DOHH2 (cell line): ENCODE data around the gene OR12D3.
"Not testable (repeated sequence)": the region's sequence is repeated elsewhere in the genome, so short reads cannot be mapped to it uniquely, and the experiment has no call there.

Source experiments
- H3F3A ChIP-seq: fragments of 200-600 bp; sonication (generic), shearing (Covaris generic); 2 replicates; pipeline ENCODE4 v1.6.0; 2016; ENCODE audit warnings: antibody characterized with exemption, mild to moderate bottlenecking; ENCODE audit not compliant: control insufficient read depth, insufficient read depth
- H3K27ac ChIP-seq: fragments of 200-600 bp; sonication (generic); 2 replicates; pipeline ENCODE4 v1.5.1; 2014; ENCODE audit warnings: low read depth, mild to moderate bottlenecking, low read length, moderate library complexity
- H3K27me3 ChIP-seq: fragments of 200-600 bp; sonication (generic); 2 replicates; pipeline ENCODE4 v1.6.1; 2014; ENCODE audit warnings: mild to moderate bottlenecking, low read length, mixed read lengths; ENCODE audit not compliant: control insufficient read depth
- H3K36me3 ChIP-seq: fragments of 200-600 bp; sonication (generic); 2 replicates; pipeline ENCODE4 v1.6.1; 2014; ENCODE audit warnings: mild to moderate bottlenecking, low read length, moderate library complexity, mixed read lengths; ENCODE audit not compliant: control insufficient read depth
- H3K4me1 ChIP-seq: fragments of 200-600 bp; sonication (generic); 2 replicates; pipeline ENCODE4 v1.6.1; 2014; ENCODE audit warnings: mild to moderate bottlenecking, low read length, mixed read lengths; ENCODE audit not compliant: control insufficient read depth
- H3K4me2 ChIP-seq: fragments of 200-600 bp; sonication (generic); 2 replicates; pipeline ENCODE4 v1.6.0; 2014; ENCODE audit warnings: mild to moderate bottlenecking, low read length, moderate library complexity
- H3K4me3 ChIP-seq: fragments of 200-600 bp; sonication (generic); 2 replicates; pipeline ENCODE4 v1.5.1; 2014; ENCODE audit warnings: mild to moderate bottlenecking, low read length, mixed read lengths
- H3K79me2 ChIP-seq: fragments of 200-600 bp; sonication (generic); 2 replicates; pipeline ENCODE4 v1.6.1; 2014; ENCODE audit warnings: mild to moderate bottlenecking, low read length, mixed read lengths; ENCODE audit not compliant: control insufficient read depth
- H3K9me2 ChIP-seq: fragments of 200-600 bp; sonication (generic); replicated peaks from 2 replicates; pipeline ENCODE4 v1.6.1; 2014; ENCODE audit warnings: mild to moderate bottlenecking, low read length, mixed read lengths; ENCODE audit not compliant: control insufficient read depth
- H3K9me3 ChIP-seq: fragments of 200-600 bp; sonication (generic); 2 replicates; pipeline ENCODE4 v1.6.1; 2014; ENCODE audit warnings: antibody characterized with exemption, low read length, mixed read lengths; ENCODE audit not compliant: control insufficient read depth, insufficient read depth
- H4K20me1 ChIP-seq: fragments of 200-600 bp; sonication (generic); 2 replicates; pipeline ENCODE4 v1.6.0; 2014; ENCODE audit warnings: low read depth, mild to moderate bottlenecking, antibody characterized with exemption, low read length, moderate library complexity; ENCODE audit not compliant: control insufficient read depth, insufficient read depth
- CTCF ChIP-seq: fragments of 200-600 bp; sonication (generic); IDR thresholded peaks from one replicate; pipeline ENCODE4 v1.5.1; 2014; ENCODE audit warnings: antibody characterized with exemption, mild to moderate bottlenecking, low read depth, low read length; ENCODE audit not compliant: poor library complexity, severe bottlenecking
- EZH2phosphoT487 ChIP-seq: fragments of 200-600 bp; sonication (generic); IDR thresholded peaks from 2 replicates; pipeline ENCODE4 v1.6.1; 2017; ENCODE audit warnings: borderline replicate concordance, mild to moderate bottlenecking, antibody characterized with exemption, low read length, moderate library complexity, mixed read lengths

The OR12D3 gene

DNA sequence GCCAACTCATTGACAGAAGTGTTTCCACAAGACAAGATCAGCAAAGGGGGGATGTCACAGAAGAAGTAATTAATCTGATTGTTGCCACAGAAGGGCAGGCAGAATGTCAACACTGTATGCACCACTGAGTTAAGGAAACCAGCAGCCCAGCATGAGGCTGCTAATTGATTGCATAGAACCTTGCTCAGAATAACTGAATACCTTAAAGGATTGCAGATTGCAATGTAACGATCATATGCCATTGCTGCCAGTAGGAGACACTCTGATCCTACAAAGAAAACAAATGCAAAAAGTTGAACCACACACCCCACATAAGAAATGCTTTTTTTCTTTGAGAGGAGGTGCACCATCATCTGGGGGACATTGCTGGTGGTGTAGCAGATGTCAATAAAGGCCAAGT, 19.5 kb downstream of the OR12D3 start:
- Histone ChIP-seq H4K20me1 (no peaks in the 10 kb centered on the region), H3K27ac (no peak overlapping the region), H3K4me3 (no peak overlapping the region), H3K4me1 (no peaks in the 10 kb centered on the region), H3K4me2 (no peak overlapping the region), H3K9me2 (no peaks in the 10 kb centered on the region), H3K9me3 (no peaks in the 10 kb centered on the region), H3K27me3 (no peaks in the 10 kb centered on the region), H3F3A (no peaks in the 10 kb centered on the region), H3K36me3 (no peaks in the 10 kb centered on the region), H3K79me2 (no peaks in the 10 kb centered on the region)
- no peak for TF ChIP-seq EZH2phosphoT487
- TF ChIP-seq CTCF: no peak

DNA sequence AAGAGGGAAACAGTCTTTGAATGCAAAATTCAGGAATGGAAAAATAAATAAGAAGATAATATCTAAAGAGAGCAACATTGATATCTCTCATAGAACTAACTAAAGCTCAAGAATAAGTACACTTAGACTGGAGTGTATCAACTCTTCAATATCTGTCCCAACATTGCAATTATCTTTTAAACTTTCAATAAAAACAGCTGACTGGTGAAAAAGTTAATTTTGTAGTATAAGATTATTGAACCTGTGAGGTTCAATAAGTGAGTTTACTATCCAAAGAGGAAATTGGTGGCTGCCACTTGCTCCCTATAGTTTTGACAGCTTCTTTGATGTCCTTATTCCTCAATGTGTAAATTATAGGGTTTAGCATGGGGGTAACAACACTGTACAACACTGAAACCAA, 20.1 kb downstream of the OR12D3 start:
- Histone ChIP-seq H3K27ac (no peak overlapping the region), H3K9me2 (no peaks in the 10 kb centered on the region), H3K4me3 (no peak overlapping the region), H3K9me3 (no peaks in the 10 kb centered on the region), H3K4me2 (no peak overlapping the region), H3F3A (no peaks in the 10 kb centered on the region), H4K20me1 (no peaks in the 10 kb centered on the region), H3K36me3 (no peaks in the 10 kb centered on the region), H3K27me3 (no peaks in the 10 kb centered on the region), H3K79me2 (no peaks in the 10 kb centered on the region), H3K4me1 (no peaks in the 10 kb centered on the region)
- TF ChIP-seq EZH2phosphoT487 (no peak), CTCF (no peak)

- H3K4me3 ChIP-seq, H3K27me3 ChIP-seq, H3K36me3 ChIP-seq, H3K9me3 ChIP-seq, H3K9me2 ChIP-seq, H3K4me1 ChIP-seq, H3K27ac ChIP-seq, H4K20me1 ChIP-seq, H3F3A ChIP-seq, H3K79me2 ChIP-seq, H3K4me2 ChIP-seq: not testable (repeated sequence)
Measured at GRCh38 chr6:29349348-29349747, 25.7 kb downstream of the OR12D3 start.

GRCh38 chr6:29345380-29345779, 29.7 kb downstream of the OR12D3 start:
- Histone ChIP-seq H3K4me2 (no peak overlapping the region), H3K9me3 (no peaks in the 10 kb centered on the region), H3K27ac (no peak overlapping the region), H3K4me3 (no peak overlapping the region), H3K79me2 (no peaks in the 10 kb centered on the region), H3K9me2 (no peaks in the 10 kb centered on the region), H4K20me1 (no peaks in the 10 kb centered on the region), H3F3A (no peaks in the 10 kb centered on the region), H3K36me3 (no peaks in the 10 kb centered on the region), H3K27me3 (no peaks in the 10 kb centered on the region), H3K4me1 (no peaks in the 10 kb centered on the region)
- TF ChIP-seq CTCF (no peak), EZH2phosphoT487 (no peak)
